ENCODE data around the gene ANKRD39.

- no peak for TF ChIP-seq EZH2 (IDR thresholded peaks at IDR 0.05; ENCODE audit: low read length, missing control alignments)
- TF ChIP-seq CTCF (conservative IDR thresholded peaks at IDR 0.05 in 1 of 2, IDR thresholded peaks at IDR 0.05 in 1 of 2; ENCODE audit: low read depth in 1 of 2, low read length in 2 of 2): no peak
Measured at GRCh38 chr2:96832408-96832753, 25.4 kb downstream of the ANKRD39 start.

Measured in fibroblast of lung (primary cell).